GM19035 (cell line): Measurements from ENCODE around the gene ALG3.

Experiments
- ATAC-seq: cut with Tn5 transposase; IDR thresholded peaks from one replicate; pipeline ENCODE4 v1.9.1; 2021; ENCODE audit not compliant: unreplicated experiment

ALG3 gene

DNA sequence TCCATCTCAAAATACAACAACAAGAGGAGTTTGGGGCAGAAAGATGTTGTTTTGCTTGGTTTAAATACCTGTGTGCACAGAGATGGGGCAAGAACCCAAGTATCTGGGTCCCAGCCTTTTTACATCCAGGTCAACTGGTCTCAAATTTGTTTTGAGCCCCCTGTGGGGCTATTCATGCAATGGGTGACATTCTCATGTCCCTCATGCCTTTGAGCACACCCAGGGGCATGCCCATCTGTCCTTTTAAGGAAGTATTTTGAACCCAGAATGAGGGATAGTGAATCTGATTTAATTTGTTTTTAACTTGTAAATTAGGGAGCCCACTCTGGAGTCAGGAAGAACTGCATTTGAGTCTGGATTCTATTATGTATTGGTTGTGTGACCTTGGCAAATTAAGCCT lies 47.9 kb downstream of the ALG3 start:
- ATAC-seq, result no peak

DNA sequence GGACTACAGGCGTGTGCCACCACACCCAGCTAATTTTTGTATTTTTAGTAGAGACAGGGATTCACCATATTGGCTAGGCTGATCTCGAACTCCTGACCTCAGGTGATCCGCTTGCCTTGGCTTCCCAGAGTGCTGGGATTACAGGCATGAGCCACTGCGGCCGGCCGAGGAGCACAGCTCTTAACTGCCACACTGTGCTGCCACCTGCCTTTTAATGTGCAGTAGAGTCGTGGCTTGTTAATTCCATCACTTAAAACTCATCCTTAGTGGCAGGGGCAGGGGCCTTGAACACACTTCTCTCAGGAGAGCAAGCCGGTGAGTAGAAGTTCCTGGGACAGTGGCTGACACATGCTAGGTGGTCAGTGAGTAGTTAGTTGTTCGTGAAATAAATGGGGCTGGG lies 50.3 kb downstream of the ALG3 start:
- ATAC-seq, result no peak

DNA sequence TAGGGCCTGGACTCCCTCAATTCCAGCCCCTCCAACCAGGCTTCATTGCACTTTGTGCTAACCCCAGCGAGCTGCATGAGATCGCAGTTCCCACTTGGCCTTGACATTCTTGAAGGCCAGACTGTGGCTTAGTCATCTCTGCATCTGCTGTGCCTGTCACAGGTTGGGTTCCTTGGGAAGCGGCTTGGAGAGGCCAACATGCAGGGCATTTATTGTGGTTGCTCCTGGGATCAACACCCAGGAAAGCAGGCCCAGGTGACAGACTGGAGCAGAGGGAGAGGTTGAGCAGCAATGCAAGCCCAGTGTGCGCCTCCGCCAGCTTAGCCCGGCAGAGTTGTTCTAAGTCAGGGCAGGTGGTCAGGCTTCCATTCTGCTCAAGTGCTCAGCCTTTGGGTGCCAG lies 52.2 kb downstream of the ALG3 start:
- ATAC-seq, result no peak

DNA sequence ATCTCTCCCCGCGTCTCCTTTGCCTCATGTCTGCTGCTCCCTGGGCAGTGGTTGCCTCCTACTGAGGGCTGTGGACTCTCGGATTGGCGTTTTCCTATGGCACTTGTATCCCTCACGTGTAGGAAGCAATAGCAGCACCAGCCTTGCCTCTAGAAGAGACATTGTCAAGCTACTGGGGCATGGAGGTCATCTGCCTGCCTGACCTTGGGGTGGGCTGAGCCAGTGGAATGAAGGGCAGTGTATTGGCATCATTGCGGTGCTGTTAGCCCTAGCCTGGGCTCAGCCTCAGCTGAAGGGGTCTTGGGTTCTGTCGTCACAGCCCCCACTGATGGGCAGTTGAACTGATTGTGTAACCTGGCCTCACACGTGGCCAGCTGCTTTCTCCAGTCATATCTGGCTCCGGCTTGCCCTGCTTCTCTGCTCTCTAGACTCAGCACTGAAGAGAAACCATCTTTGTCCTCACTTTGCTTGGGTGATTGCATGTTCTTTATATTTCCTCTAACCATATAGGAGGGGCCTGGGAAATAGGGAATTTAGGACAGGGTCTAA lies 54.7 kb downstream of the ALG3 start:
- ATAC-seq, result no peak

DNA sequence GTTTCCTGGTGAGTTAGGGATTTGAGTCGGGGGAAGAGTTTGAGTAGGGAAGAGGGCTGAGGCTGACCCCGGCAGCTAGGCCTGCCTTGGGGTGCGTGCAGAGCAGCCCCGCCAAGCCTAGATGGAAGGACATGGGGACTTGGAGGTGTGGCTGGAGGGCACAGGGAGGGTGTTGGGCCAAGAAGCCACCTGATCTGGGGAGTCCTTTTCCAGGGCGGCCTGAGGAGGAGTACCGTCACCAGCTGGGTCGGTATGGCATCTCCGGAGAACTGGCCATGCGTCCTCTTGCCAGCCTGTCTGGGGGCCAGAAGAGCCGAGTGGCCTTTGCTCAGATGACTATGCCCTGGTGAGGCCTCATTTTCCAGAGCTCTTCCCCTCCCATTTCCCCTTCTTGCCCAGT lies 55.9 kb downstream of the ALG3 start:
- ATAC-seq, result no peak
